ENCODE measurements around the gene C18orf54. TPM values are rescaled to one million over a fixed set of nuclear protein-coding genes. Genes with fewer than 3 reads are reported as not detected.
"Not testable (repeated sequence)": the region's sequence is repeated elsewhere in the genome, so short reads cannot be mapped to it uniquely, and the experiment has no call there.

Gene C18orf54
- total RNA-seq, 1 donor from 2014 or later = 10.9 TPM

DNA sequence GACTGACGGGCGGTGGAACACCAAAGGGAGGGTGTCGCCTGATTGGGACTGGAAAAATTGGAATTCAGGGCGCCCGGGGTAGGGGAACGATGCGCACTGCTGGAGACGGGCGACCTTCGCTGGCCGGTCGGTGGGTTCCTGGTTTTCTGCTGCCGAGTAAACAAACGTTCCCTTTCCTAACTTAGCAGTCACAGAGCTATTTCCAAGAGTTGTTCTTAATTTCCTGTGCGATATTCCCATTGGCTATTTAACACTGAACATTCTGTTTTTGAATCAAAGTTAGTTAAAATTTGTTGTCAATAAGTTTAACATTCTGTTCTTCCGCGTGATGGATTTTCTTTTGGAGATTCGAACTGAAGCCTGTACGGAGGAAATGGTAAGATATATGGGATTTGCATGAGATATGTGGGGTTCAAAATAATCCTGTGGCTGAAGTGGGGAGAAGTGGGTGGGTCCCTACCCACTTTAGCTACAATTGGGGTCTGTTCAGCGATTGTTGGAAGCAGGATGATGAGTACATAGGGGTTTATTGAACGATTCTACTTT is 862 bp downstream of the C18orf54 start:
- intact Hi-C loops (cut with micrococcal nuclease) = loop anchor here (2.0 to 10.0 kb wide), 3 partner anchors 30 to 424 kb away; no protein-coding TSS in a partner anchor
- Mint-ChIP-seq H3K9me3 (no peaks in the 10 kb centered on the region), H3K4me1 (peaks cover 25% of the 10 kb centered on the region), H3K27ac (peak overlapping the region; percentile 100), H3K36me3 (ENCODE audit: low read depth) (peaks cover 23% of the 10 kb centered on the region), H3K27me3 (no peaks in the 10 kb centered on the region), H3K4me3 (peak overlapping the region; percentile 99)
- DNase-seq = no peak

DNA sequence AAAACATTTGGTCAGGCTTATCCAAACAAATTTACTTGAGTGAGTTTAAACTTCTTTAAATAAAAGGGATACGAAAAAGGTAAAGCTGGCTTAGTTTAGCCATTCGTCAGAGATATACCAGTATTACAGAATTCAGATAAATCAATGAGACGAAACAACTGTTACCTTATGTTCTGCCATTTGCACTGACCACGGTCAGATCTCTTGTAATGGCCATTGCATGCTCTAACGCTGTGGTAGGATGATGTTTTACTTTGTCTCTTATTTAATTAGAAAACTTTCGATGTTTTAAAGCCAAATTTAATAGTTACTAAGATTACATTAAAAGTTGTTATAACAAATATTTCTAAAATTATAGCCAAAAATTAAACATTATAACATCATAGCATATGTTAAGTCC is 1.5 kb downstream of the C18orf54 start:
- Mint-ChIP-seq H3K4me3 (peak overlapping the region; percentile 99), H3K36me3 (ENCODE audit: low read depth) (peaks cover 23% of the 10 kb centered on the region), H3K27ac (no peak overlapping the region), H3K9me3 (no peaks in the 10 kb centered on the region), H3K4me1 (peaks cover 25% of the 10 kb centered on the region), H3K27me3 (no peaks in the 10 kb centered on the region)
- intact Hi-C loops (cut with micrococcal nuclease) = loop anchor here (2.0 to 10.0 kb wide), 3 partner anchors 30 to 424 kb away; no protein-coding TSS in a partner anchor
- DNase-seq = no peak

DNA sequence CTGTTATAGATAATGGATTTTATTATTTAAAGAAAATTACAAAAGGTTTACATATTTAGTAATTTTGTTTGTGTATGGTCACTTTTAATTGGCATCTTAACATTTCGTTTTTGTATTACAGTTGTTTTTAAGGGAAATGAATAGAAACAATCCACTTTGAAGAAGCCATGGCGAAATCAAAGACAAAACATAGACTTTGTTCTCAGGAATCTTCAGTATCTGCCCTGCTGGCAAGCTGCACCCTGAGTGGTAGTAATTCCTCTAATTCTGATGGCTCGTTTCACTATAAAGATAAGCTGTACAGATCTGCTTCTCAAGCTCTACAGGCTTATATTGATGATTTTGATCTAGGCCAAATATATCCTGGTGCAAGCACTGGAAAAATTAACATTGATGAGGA is 2.7 kb downstream of the C18orf54 start:
- peaks cover 25% of the 10 kb centered on the region for H3K4me1 Mint-ChIP-seq
- DNase-seq = no peak

DNA sequence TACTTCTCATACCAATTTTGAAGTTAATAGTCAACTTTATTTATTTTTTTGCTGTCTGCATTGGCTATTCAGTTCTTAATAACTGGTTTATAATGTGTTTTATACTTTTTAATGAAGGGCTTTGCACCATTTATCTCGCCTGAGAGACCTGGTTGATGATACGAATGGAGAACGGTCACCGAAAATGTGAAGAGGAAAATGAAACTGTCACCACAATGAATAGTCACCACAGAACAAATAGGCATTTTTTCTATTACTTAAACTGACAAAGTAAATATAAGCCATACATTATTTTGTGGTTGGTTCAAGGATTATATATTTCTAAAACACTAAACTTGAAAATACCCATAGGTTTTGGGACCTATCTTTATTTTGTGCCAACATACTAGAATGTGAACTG is 20.4 kb downstream of the C18orf54 start:
- peaks cover 13% of the 10 kb centered on the region for H3K36me3 Mint-ChIP-seq (ENCODE audit: low read depth)
- H3K9me3 Mint-ChIP-seq = no peaks in the 10 kb centered on the region
- H3K4me3 Mint-ChIP-seq = no peak overlapping the region
- no peak for DNase-seq
- H3K27me3 Mint-ChIP-seq = no peaks in the 10 kb centered on the region
- intact Hi-C loops (cut with micrococcal nuclease) = no loop called here
- no peak overlapping the region for H3K27ac Mint-ChIP-seq
- peaks cover 2% of the 10 kb centered on the region for H3K4me1 Mint-ChIP-seq

More for the DNA sequence above, 2.7 kb downstream of the C18orf54 start:
- H3K27me3 Mint-ChIP-seq = no peaks in the 10 kb centered on the region
- H3K27ac Mint-ChIP-seq = no peak overlapping the region
- peaks cover 28% of the 10 kb centered on the region for H3K36me3 Mint-ChIP-seq (ENCODE audit: low read depth)
- no peak overlapping the region for H3K4me3 Mint-ChIP-seq
- intact Hi-C loops (cut with micrococcal nuclease) = no loop called here
- H3K9me3 Mint-ChIP-seq = no peaks in the 10 kb centered on the region

DNA sequence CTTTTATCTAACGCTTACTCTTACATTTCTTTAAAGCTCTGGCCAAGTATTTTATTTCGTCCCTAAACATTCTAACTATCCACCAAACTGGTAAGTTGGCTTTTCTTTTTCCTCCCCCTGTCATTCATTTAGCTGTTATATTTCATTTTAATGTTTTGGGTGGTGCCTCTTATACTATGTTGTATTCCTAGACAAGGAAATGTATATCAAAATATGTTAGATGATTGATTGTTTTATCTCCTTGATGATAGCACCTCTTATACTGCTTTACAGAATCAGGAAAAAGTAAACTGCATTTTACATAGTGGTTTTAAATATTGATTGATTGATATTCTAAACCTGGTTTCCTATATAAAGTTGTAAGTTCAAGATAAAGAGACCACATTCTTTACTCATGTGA is 23.9 kb downstream of the C18orf54 start:
- H3K9me3 Mint-ChIP-seq = no peaks in the 10 kb centered on the region
- no peak for DNase-seq
- H3K4me3 Mint-ChIP-seq = no peak overlapping the region
- peaks cover 10% of the 10 kb centered on the region for H3K36me3 Mint-ChIP-seq (ENCODE audit: low read depth)
- intact Hi-C loops (cut with micrococcal nuclease) = no loop called here
- no peaks in the 10 kb centered on the region for H3K4me1 Mint-ChIP-seq
- H3K27me3 Mint-ChIP-seq = no peaks in the 10 kb centered on the region
- no peak overlapping the region for H3K27ac Mint-ChIP-seq

DNA sequence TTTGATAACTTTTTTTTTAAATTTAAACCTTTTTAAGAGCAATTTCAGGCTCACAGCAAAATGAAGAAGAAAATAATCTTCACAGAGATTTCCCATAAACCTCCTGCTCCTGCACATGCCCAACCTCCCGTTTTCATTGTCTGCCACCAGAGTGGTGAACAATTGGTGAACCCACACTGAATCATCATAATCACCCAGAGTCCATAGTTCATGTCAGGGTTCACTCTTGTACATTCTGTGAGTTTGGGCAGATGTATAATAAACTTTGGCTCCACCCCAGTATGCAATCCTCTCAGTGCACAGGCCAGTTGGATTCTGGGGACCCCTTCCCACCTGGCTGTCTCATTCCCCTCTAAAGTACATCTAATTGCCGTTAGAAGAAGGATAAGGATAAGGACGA is 24.4 kb downstream of the C18orf54 start:
- intact Hi-C loops (cut with micrococcal nuclease) = no loop called here
- peaks cover 10% of the 10 kb centered on the region for H3K36me3 Mint-ChIP-seq (ENCODE audit: low read depth)
- no peaks in the 10 kb centered on the region for H3K9me3 Mint-ChIP-seq

DNA sequence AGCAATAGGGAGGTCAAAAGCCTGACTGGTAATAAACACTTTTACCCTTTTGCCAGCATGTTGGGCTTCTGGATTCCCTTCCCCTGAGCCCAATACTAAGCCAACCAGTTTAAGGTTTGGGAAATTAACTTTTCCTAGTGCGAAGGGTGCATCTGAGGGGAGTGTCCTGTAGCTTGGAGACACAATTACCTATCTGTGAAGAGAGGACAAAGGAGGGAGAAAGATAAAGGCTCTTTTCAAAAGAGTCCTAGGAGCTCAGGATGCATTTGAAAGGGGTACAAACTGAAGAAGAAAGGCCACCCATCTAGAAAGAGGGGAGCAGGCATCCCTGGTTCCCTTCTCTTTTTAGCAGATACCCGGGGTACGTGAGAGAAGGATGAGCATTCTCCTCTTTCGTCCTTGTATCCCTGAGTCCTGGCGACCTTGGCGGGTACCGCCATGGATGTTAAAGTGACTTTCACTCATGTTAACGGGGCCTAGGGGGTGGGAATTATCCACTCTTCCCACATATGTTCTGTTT is 25.1 kb downstream of the C18orf54 start:
- H3K36me3 Mint-ChIP-seq (ENCODE audit: low read depth) = peaks cover 10% of the 10 kb centered on the region
- no peak for DNase-seq
- H3K27me3 Mint-ChIP-seq = no peaks in the 10 kb centered on the region
- no peak overlapping the region for H3K4me3 Mint-ChIP-seq
- intact Hi-C loops (cut with micrococcal nuclease) = no loop called here
- no peak overlapping the region for H3K27ac Mint-ChIP-seq
- H3K9me3 Mint-ChIP-seq = no peaks in the 10 kb centered on the region
- no peaks in the 10 kb centered on the region for H3K4me1 Mint-ChIP-seq

More for the DNA sequence above, 24.4 kb downstream of the C18orf54 start:
- Mint-ChIP-seq H3K4me1 (no peaks in the 10 kb centered on the region), H3K4me3 (no peak overlapping the region), H3K27me3 (no peaks in the 10 kb centered on the region), H3K27ac (no peak overlapping the region)
- no peak for DNase-seq

DNA sequence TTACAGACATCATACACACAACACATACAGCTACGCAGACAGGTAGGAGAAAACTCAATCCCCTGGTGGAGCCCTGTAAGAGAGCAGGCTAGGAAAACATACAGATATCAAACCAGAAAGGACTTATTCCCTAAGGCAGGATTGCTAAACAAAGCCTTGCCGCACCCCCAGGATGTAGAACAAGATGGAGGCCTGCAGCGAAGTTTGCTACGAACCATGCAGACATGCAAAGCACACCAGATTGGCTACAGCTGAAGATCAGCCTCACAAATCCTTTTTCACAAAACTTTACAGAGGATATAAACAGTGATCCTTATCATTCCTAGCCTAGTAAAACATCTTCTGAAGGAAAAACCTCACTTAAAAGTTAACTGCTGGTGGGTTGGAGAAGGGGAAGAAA is 28.3 kb downstream of the C18orf54 start:
- Mint-ChIP-seq H3K4me1 (peaks cover 22% of the 10 kb centered on the region), H3K36me3 (ENCODE audit: low read depth) (peaks cover 8% of the 10 kb centered on the region), H3K27me3 (no peaks in the 10 kb centered on the region), H3K27ac (no peak overlapping the region), H3K9me3 (no peaks in the 10 kb centered on the region), H3K4me3 (no peak overlapping the region)
- no peak for DNase-seq
- intact Hi-C loops (cut with micrococcal nuclease) = no loop called here

DNA sequence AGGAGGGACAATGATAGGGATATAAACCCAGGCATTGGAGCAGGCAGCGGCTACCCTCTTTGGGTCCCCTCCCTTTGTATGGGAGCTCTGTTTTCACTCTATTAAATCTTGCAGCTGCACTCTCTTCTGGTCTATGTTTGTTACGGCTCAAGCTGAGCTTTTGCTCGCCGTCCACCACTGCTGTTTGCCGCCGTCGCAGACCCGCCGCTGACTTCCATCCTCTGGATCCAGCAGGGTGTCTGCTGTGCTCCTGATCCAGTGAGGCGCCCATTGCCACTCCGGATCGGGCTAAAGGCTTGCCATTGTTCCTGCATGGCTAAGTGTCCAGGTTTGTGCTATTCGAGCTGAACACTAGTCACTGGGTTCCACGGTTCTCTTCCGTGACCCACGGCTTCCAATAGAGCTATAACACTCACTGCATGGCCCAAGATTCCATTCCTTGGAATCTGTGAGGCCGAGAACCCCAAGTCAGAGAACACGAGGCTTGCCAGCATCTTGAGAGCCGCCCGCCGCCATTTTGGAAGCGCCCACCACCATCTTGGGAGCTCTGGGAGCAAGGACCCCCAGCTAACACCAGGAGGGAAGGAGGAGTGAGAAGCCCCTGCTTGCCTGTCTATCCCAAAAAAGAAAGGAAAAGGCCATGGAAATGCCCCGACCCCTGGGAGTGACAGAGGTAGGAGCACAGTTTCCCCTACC is 29.2 kb downstream of the C18orf54 start:
- intact Hi-C loops (cut with micrococcal nuclease) = not testable (repeated sequence)

DNA sequence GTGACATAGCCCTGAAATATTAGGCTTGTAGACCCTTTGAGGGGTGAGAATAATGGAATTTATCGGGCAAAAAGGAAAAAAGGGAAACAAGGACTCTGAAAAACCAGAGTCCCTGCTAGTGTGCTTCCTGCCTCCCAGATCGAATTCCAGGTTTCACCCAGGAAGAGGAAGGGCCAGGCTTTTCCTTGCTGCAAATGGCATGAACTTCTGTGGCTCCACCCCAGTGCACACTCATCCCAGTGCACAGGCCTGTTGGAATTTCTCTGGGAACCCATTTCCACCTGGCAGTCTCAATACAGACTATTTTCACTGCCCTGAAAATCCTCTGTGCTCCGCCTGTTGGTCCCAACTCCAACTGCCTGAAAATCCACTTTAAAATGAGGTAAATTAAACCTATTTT is 29.9 kb downstream of the C18orf54 start:
- Mint-ChIP-seq H3K4me1 (peaks cover 25% of the 10 kb centered on the region), H3K27me3 (no peaks in the 10 kb centered on the region), H3K36me3 (ENCODE audit: low read depth) (peaks cover 2% of the 10 kb centered on the region), H3K9me3 (no peaks in the 10 kb centered on the region), H3K27ac (no peak overlapping the region), H3K4me3 (no peak overlapping the region)
- no peak for DNase-seq
- intact Hi-C loops (cut with micrococcal nuclease) = loop anchor here (2.0 kb wide), 1 partner anchor 29 kb away; no protein-coding TSS in a partner anchor

More for the DNA sequence above, 29.2 kb downstream of the C18orf54 start:
- not testable (repeated sequence) for DNase-seq; H3K27me3 Mint-ChIP-seq; H3K9me3 Mint-ChIP-seq; H3K36me3 Mint-ChIP-seq (ENCODE audit: low read depth); H3K4me3 Mint-ChIP-seq; H3K27ac Mint-ChIP-seq
- peaks cover 25% of the 10 kb centered on the region for H3K4me1 Mint-ChIP-seq

DNA sequence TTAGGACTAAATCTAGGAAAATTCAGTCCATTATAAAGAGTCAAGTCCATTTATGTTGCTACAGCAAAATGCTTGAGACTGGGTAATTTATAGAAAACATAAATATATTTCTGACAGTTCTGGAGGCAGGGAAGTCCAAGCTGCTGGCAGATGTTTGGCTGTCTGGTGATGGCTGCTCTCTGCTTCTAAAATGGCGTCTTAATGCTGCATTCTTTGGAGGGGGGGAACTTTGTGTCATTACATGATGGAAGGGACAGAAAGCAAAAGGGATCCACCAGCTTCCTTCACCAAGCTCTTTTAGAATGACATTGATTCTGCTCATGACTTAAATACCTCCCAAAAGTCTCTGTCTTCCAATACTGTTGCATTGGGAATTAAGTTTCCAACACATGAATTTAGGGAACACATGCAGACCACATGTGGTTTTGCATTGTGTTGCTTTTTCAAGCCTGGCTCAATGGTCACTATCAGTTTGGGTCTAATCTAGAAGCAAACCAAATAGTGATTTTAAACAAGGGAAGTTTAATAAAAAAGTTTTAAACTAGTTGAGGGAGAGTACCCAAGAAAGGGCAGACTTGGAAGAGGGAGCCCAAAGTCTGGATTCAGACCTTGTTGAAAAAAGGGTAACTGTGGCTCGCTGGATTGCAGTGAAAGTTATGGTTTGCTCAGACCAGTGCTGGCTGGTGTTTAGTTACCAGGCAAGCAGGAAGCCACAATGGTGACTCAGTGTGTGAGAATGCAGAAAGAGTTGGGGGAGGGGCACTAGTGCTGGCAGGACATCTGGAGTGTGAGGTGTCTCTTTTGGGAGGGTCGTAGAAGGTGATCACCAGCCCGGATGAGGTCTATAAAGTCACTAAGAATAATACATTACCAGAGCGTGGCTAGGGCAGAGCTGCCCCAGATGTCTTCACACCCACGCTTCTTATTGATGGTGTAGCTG is 30.8 kb downstream of the C18orf54 start:
- H3K27me3 Mint-ChIP-seq = peaks cover 3% of the 10 kb centered on the region
- no peaks in the 10 kb centered on the region for H3K9me3 Mint-ChIP-seq
- DNase-seq = peak; percentile 77
- intact Hi-C loops (cut with micrococcal nuclease) = loop anchor here (2.0 kb wide), 1 partner anchor 30 kb away; no protein-coding TSS in a partner anchor
- no peak overlapping the region for H3K27ac Mint-ChIP-seq
- H3K4me3 Mint-ChIP-seq = peak overlapping the region; percentile 5
- H3K36me3 Mint-ChIP-seq (ENCODE audit: low read depth) = peaks cover 2% of the 10 kb centered on the region
- peaks cover 25% of the 10 kb centered on the region for H3K4me1 Mint-ChIP-seq

DNA sequence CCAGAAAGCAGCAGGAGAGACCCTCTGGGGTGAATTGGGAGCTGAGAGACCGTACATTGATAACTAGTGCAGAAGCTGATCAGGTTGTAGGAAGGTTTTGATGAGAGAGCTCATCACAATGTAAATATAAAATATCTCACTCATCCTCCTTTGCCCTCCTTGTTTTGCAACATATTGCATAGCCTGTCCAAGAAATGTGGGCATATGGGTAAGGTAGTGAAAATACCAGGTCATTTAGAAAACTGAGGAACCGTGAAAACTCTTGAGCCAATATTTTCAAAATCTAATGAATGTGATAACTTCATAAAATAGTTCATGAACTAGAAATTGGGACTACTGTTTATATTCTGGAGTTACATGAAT is 31.4 kb downstream of the C18orf54 start:
- H3K4me1 Mint-ChIP-seq = peaks cover 25% of the 10 kb centered on the region
- H3K9me3 Mint-ChIP-seq = no peaks in the 10 kb centered on the region
- no peak for DNase-seq
- H3K27me3 Mint-ChIP-seq = peaks cover 5% of the 10 kb centered on the region
- H3K27ac Mint-ChIP-seq = no peak overlapping the region
- no peak overlapping the region for H3K4me3 Mint-ChIP-seq
- H3K36me3 Mint-ChIP-seq (ENCODE audit: low read depth) = peaks cover 2% of the 10 kb centered on the region
- intact Hi-C loops (cut with micrococcal nuclease) = loop anchor here (2.0 kb wide), 1 partner anchor 30 kb away; no protein-coding TSS in a partner anchor

DNA sequence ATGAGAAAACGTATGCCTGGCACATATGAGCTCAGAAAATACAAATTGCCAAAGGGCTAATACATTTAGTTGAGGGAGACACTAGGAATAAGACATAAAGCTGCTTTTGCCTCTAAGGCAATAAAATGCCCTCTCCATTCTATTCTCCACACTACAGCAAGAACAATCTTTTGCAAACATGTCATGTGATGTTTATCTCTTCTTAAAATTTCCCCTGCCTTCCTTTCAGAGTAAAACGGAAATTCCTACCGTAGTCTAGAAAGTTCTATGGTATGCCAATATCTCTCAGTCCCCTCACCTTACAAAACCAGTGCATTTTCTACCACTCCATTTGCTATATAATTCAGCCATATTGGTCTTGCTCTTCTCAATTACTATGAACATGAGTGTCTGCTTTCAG is 33.1 kb downstream of the C18orf54 start:
- peaks cover 12% of the 10 kb centered on the region for H3K27me3 Mint-ChIP-seq
- intact Hi-C loops (cut with micrococcal nuclease) = no loop called here
- H3K27ac Mint-ChIP-seq = no peak overlapping the region
- H3K36me3 Mint-ChIP-seq (ENCODE audit: low read depth) = peaks cover 2% of the 10 kb centered on the region
- H3K4me3 Mint-ChIP-seq = no peak overlapping the region
- no peak for DNase-seq
- no peaks in the 10 kb centered on the region for H3K9me3 Mint-ChIP-seq
- peaks cover 25% of the 10 kb centered on the region for H3K4me1 Mint-ChIP-seq
